ENCODE measurements around the gene DMAC2L. TPM values are rescaled to one million over a fixed set of nuclear protein-coding genes. Genes with fewer than 3 reads are reported as not detected.

The DMAC2L gene
- total RNA-seq, 1 experiment from 2014 or later, result 8.9 TPM

DNA sequence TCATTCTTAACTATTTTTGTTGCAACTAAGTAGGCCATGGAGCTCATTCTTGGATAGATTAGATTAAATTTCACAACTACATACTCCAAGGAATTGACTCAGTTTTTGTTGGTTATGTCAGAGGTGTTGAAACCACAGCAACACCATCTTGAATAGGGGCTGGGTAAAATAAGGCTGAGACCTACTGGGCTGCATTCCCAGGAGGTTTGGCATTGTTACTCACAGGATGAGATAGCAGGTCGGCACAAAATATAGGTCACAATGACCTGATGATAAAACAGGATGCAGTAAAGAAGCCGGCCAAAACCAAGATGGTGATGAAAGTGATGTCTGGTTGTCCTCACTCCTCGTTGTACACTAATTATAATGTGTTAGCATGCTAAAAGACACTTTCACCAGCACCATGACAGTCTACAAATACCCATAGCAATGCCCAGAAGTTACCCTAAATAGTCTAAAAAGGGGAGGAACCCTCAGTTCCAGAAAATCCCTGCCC lies 20.9 kb downstream of the DMAC2L start:
- ChIA-PET RAD21 (ENCODE audit: low non-redundant PET in 1 of 2, low total read pairs in 2 of 2, uncharacterized antibody in 2 of 2, unreplicated experiment in 2 of 2) (no interaction called here), POLR2A (no interaction called here), CTCF (interaction anchor here (1.0 kb wide), 1 partner anchor 12 kb away, joined by 3 read pairs; no protein-coding TSS in a partner anchor)
- ATAC-seq (no peak), DNase-seq (ENCODE audit: low read depth, low spot score) (no peak)
- no peaks in the 10 kb centered on the region for H3K4me1 ChIP-seq (ENCODE audit: control insufficient read depth in 1 of 2, insufficient read depth in 2 of 2, low read length in 2 of 2)
- H3K4me3 ChIP-seq (replicated peaks in 1 of 2; ENCODE audit: low read depth in 1 of 2, low read length in 2 of 2), result no peak overlapping the region
- H4K20me1 ChIP-seq (ENCODE audit: insufficient read depth), result no peaks in the 10 kb centered on the region
- H3K4me2 ChIP-seq (ENCODE audit: low read length), result no peak overlapping the region
- no peaks in the 10 kb centered on the region for H3K9me3 ChIP-seq (ENCODE audit: control insufficient read depth in 1 of 2, insufficient read depth in 1 of 2, low read depth in 1 of 2, low read length in 2 of 2)
- no peaks in the 10 kb centered on the region for H3K27me3 ChIP-seq (ENCODE audit: insufficient read depth, low read length)
- H3K36me3 ChIP-seq (ENCODE audit: control insufficient read depth in 1 of 2, insufficient read depth in 2 of 2, low read length in 2 of 2), result no peaks in the 10 kb centered on the region
- intact Hi-C loops (cut with micrococcal nuclease), result no loop called here
- H3K27ac ChIP-seq (ENCODE audit: low read depth, low read length), result no peak overlapping the region
- H3K9ac ChIP-seq (ENCODE audit: low read length), result no peak overlapping the region
- no TSS peak for BruUV-seq (replicated peaks)
- no peak for TF ChIP-seq TCF7L2 (IDR thresholded peaks at IDR 0.05; ENCODE audit: borderline replicate concordance, extremely low read depth, insufficient read depth, insufficient read length)
- TF ChIP-seq SIN3A (IDR thresholded peaks at IDR 0.05; ENCODE audit: low read depth), result no peak
- TF ChIP-seq, protein P1, sequence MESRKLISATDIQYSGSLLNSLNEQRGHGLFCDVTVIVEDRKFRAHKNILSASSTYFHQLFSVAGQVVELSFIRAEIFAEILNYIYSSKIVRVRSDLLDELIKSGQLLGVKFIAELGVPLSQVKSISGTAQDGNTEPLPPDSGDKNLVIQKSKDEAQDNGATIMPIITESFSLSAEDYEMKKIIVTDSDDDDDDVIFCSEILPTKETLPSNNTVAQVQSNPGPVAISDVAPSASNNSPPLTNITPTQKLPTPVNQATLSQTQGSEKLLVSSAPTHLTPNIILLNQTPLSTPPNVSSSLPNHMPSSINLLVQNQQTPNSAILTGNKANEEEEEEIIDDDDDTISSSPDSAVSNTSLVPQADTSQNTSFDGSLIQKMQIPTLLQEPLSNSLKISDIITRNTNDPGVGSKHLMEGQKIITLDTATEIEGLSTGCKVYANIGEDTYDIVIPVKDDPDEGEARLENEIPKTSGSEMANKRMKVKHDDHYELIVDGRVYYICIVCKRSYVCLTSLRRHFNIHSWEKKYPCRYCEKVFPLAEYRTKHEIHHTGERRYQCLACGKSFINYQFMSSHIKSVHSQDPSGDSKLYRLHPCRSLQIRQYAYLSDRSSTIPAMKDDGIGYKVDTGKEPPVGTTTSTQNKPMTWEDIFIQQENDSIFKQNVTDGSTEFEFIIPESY (IDR thresholded peaks at IDR 0.05; ENCODE audit: extremely low read depth, insufficient replicate concordance, low read length), result no peak
- H2AFZ ChIP-seq (ENCODE audit: low read depth, low read length, poor library complexity, severe bottlenecking), result no peak overlapping the region
- H3K9me2 ChIP-seq (ENCODE audit: insufficient read depth), result no peaks in the 10 kb centered on the region
- no peaks in the 10 kb centered on the region for H3K79me2 ChIP-seq (ENCODE audit: insufficient read depth, low read length)

DNA sequence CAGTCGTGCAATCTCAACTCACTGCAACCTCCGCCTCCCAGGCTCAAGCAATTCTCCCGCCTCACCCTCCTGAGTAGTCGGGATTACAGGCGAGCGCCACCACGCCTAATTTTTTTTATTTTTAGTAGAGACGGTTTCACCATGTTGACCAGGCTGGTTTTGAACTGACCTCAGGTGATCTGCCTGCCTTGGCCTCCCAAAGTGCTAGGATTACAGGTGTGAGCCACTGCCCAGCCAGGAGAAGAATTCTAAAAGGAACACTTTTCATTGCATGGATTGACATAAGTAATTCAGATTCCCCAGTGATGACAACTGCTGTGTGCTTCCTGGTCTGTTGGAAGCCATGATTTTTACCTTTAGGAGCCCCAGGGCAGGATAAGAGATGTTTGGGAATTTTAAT lies 22.1 kb downstream of the DMAC2L start:
- ATAC-seq (no peak), DNase-seq (ENCODE audit: low read depth, low spot score) (no peak)
- no peaks in the 10 kb centered on the region for H3K79me2 ChIP-seq (ENCODE audit: insufficient read depth, low read length)
- no peaks in the 10 kb centered on the region for H3K27me3 ChIP-seq (ENCODE audit: insufficient read depth, low read length)
- no peaks in the 10 kb centered on the region for H3K9me2 ChIP-seq (ENCODE audit: insufficient read depth)
- TF ChIP-seq ZNF274 (IDR thresholded peaks at IDR 0.05; ENCODE audit: low read depth, low read length), result no peak
- no peak for TF ChIP-seq EZH2phosphoT487 (IDR thresholded peaks at IDR 0.05; ENCODE audit: borderline replicate concordance)
- TF ChIP-seq EZH2 (IDR thresholded peaks at IDR 0.05), result no peak
- no peak for TF ChIP-seq SRF (IDR thresholded peaks at IDR 0.05; ENCODE audit: low read depth)
- TF ChIP-seq, protein P2, sequence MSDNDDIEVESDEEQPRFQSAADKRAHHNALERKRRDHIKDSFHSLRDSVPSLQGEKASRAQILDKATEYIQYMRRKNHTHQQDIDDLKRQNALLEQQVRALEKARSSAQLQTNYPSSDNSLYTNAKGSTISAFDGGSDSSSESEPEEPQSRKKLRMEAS (IDR thresholded peaks at IDR 0.05), result no peak
- CTCF ChIA-PET, result interaction anchor here (1.0 to 2.9 kb wide), 2 partner anchors 13 kb away, joined by 3 to 13 read pairs; no protein-coding TSS in a partner anchor
- H3K9ac ChIP-seq (ENCODE audit: low read length), result no peak overlapping the region
- intact Hi-C loops (cut with micrococcal nuclease), result no loop called here
- RAD21 ChIA-PET (ENCODE audit: low non-redundant PET in 1 of 2, low total read pairs in 2 of 2, uncharacterized antibody in 2 of 2, unreplicated experiment in 2 of 2), result no interaction called here
- H3K4me3 ChIP-seq (replicated peaks in 1 of 2; ENCODE audit: low read depth in 1 of 2, low read length in 2 of 2), result no peak overlapping the region
- POLR2A ChIA-PET, result interaction anchor here (0.9 kb wide), 1 partner anchor 22 kb away, joined by 3 read pairs; no protein-coding TSS in a partner anchor
- H3K27ac ChIP-seq (ENCODE audit: low read depth, low read length), result no peak overlapping the region
- no TSS peak for BruUV-seq (replicated peaks)
- H2AFZ ChIP-seq (ENCODE audit: low read depth, low read length, poor library complexity, severe bottlenecking), result no peak overlapping the region
- no peaks in the 10 kb centered on the region for H3K9me3 ChIP-seq (ENCODE audit: control insufficient read depth in 1 of 2, insufficient read depth in 1 of 2, low read depth in 1 of 2, low read length in 2 of 2)
- H3K4me1 ChIP-seq (ENCODE audit: control insufficient read depth in 1 of 2, insufficient read depth in 2 of 2, low read length in 2 of 2), result no peaks in the 10 kb centered on the region
- H4K20me1 ChIP-seq (ENCODE audit: insufficient read depth), result no peaks in the 10 kb centered on the region
- no peaks in the 10 kb centered on the region for H3K36me3 ChIP-seq (ENCODE audit: control insufficient read depth in 1 of 2, insufficient read depth in 2 of 2, low read length in 2 of 2)
- H3K4me2 ChIP-seq (ENCODE audit: low read length), result no peak overlapping the region
